ENCODE results near the gene PPP2R5A. TPM values are rescaled to one million over a fixed set of nuclear protein-coding genes. Genes with fewer than 3 reads are reported as not detected.
"Not testable (repeated sequence)": the region's sequence is repeated elsewhere in the genome, so short reads cannot be mapped to it uniquely, and the experiment has no call there.

The PPP2R5A gene
- total RNA-seq, 1 donor from 2014 or later = 38.1 TPM

DNA sequence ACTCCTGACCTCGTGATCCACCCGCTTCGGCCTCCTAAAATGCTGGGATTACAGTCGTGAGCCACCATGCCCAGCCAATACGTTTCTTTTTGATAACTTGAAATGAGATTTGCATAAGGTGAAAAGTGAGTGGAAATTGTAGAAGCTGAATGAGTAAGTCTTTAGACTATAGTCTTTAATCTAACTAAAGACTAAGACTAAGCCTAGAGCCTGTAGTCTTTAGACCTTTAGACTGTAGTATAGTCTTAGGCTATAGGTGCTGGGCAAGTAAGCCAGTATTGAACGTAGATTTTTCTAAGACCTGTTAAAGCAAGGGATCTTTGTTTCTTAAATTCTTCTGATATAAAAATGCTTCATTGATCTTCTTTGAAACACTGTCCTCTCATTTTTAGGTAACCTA lies 12.1 kb downstream of the PPP2R5A start:
- no peak for DNase-seq (ENCODE audit: low spot score)

DNA sequence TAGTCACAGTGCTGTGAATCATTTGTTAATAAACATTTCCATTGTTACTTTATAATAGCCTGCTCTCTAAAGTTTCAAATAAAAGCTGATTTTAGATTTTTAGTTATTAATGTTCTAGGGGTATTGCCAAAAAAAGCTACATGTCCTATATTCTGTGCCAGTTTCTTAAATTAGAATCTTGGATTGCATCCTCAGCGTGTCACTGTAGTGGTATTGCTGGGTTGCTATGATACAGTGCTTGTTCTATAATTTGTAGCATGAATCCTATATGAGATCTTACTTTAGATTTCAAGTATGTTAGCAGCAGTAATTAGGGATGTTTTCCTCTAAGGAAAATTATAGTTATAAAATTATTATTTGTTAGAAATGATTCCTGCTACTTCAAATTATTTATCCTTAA lies 16.4 kb downstream of the PPP2R5A start:
- no peak for DNase-seq (ENCODE audit: low spot score)

DNA sequence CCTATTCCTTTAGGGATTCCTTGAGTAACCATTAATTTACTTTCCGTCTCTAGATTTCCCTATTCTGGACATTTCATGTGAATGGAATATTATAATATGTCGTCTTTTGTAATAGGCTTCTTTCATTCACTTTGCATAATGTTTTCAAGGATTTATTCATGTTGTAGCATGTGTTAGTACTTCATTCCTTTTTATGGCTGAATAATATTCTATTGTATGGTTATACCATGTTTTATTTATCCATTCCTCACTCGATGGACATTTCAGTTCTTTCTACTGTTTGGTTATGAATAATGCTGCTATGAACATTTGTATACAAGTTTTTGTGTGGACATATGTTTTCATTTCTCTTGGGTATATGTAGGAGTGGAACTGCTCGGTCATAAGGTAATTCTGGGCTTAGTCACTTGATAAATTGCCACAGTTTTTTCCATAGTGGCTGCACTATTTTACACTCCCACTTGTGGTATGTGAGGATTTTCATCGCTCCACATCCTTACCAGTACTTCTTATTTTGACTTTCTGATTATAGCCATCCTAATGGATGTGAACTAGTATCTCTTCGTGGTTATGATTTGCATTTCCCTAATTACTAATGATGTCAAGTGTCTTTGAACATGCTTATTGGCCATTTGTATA lies 17.7 kb downstream of the PPP2R5A start:
- DNase-seq (ENCODE audit: low spot score) = no peak

DNA sequence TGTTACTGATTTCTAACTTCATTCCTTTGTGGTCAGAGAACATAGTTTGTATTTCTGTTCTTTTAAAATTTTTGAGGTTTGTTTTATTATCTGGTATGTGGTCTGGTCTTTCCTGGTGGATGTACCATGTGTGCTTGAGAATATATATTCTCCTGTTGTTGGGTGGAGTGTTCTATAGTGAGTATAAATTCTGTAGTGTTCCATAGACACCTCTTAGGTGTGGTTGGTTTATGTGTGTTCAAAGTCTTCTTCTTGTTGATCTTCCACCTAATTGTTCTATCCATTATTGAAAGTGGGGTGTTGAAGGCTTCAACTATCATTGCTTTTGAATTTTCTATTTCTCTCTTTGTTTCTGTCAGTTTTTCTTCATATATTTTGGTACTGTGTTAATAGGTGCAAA lies 20.1 kb downstream of the PPP2R5A start:
- DNase-seq (ENCODE audit: low spot score) = no peak

DNA sequence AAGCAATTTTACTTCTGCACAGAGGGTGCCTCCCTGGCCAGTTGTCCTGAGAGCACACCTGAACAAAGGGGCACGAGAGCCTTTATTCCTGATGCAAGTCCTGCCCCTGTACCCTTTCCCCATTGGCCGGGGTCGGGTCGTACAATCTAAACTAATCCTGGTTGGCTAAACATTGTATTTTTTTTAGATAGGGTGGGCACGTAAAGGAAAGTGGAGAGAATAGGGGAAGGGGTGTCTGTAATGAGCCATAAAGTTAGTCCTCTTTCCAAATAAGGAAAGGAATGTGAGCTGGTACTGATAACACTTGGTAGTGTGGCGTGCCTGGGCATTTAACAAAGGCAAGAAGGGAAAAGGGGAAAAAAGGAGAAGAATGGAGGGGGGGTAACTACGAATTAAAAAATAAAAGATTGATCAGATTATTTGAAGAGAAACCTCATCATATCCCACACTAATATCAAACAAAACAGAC lies 20.8 kb downstream of the PPP2R5A start:
- DNase-seq (ENCODE audit: low spot score) = not testable (repeated sequence)

DNA sequence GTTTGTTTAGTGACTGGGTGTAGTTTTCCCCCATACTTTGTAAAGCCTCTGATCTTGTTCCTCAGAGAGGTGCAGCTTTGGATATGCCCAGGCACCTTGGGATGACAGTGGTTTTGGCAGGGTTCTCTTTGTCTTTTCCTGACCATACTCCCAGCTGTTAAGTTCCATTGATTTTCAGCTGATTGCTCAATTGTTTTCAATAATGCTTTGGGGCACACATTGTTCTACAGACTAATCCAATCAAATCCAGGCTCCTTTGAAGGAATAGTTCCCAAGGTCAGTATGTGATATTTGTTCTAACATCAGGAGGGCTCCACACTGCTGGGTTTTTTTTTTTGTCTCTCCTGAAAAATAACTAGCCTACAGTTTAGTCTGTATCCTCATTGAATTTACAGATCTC lies 24.8 kb downstream of the PPP2R5A start:
- DNase-seq (ENCODE audit: low spot score) = no peak

DNA sequence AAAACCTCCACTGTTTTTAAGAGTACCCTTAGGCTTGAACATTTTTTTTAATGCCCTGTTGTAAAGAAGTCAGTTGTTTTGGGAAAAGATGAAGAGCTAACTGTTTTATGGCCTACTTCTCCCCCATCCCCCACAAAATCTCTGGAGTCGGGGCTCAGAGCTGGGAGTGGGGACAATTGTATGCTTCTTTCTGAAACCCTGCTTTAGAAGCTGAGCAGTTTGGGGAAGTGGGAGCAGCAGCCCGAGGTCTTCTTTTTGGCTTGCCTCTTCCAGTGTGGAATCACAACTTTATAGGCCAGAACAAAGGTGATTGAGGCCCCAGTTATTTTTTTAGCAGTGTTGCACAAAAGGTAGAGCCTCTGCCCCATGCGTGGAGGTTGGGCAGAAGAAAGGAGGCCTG lies 25.2 kb downstream of the PPP2R5A start:
- no peak for DNase-seq (ENCODE audit: low spot score)

DNA sequence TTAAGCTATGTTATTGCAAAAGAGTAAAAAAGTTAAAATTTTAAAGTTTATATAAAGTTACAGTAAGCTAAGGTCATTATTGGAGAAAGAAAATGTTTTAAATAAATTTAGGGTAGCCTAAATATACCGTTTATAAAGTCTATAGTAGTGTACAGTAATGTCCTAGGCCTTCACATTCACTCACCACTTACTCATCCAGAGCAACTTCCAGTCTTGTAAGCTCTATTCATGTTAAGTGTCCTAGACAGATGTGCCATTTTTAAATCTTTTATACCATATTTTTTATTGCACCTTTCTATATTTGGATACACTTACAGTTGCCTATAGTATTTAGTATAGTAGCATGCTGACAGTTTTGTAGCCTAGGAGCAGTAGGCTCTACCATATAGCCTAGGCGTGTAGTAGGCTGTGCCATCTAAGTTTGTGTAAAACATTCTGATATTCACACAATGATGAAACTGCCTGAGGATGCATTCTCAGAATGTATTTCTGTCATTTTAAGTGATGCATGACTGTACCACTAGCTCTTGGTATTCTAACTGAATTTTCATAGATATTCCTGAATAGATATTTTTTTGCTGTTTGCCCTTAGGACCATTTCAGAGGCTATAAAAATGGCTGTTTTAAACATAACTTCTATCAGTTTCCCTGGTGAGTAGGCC lies 26.8 kb downstream of the PPP2R5A start:
- DNase-seq (ENCODE audit: low spot score) = no peak

DNA sequence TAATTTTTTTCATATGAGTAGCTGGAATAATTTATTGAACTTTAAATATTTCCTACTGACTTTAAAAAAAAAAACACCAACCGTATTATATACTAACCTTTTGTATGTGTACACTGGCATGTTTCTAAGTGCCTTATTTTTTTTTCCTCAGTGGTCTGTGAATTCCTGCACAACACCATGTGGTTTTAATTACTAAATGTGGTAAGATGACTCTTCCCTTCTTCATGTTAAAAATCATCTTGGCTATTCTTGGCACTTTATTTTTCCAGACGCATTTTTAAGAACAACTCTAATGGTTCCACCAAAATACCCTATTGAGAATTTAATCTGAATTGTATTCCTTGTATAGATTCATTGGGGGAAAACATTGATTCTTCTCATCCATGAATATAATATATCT lies 28.4 kb downstream of the PPP2R5A start:
- DNase-seq (ENCODE audit: low spot score) = no peak

DNA sequence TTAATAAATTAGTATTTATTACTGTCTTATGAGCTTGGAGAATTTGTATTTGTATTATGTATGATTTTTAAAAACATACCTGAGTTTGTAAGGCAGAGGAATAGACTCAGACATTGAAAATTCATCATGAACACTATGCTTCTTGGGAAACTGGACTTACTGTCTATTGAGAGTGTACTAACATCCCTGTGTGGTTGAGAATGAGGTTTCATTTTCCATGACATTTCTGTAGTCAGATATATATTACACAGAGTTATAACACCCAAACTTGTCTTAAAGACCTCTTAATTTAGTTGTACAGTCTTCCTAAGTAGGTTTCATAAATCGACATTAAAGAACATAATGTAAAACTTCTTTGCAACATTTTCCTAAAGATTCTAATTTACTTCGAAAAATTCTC lies 30.0 kb downstream of the PPP2R5A start:
- no peak for DNase-seq (ENCODE audit: low spot score)

DNA sequence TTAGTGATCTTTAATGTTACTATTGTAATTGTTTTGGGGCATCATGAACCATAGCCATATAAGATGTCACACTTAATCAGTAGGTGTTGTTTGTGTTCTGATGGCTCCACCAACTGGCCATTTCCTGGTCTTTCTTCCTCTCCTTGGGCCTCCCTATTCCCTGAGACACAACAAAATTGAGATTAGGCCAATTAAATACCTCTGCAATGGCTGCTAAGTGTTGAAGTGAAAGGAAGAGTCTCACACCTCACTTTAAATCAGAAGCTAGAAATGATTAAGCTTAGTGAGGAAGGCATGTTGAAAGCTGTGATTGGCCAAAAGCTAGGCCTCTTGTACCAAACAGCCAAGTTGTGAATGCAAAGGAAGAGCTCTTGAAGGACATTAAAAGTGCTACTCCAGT lies 30.7 kb downstream of the PPP2R5A start:
- DNase-seq (ENCODE audit: low spot score) = no peak

DNA sequence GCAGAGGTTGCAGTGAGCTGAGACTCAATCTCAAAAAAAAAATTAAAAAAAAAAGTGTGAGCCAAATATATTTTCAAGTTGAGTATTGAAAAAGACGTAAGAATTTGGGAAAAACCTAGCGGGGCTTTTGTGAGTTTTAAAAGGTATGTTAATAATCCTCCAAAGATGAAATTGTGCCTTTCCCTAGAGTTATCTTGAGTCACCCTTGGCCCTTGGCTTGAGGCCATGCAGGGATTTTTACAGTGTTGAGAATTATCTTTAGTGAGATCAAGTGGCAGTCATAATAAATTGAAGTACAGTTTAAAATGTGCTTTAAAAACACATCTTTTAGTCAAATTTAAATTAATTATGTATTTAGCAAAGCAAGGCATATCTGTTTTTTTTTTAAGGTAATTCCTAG lies 32.7 kb downstream of the PPP2R5A start:
- no peak for DNase-seq (ENCODE audit: low spot score)

DNA sequence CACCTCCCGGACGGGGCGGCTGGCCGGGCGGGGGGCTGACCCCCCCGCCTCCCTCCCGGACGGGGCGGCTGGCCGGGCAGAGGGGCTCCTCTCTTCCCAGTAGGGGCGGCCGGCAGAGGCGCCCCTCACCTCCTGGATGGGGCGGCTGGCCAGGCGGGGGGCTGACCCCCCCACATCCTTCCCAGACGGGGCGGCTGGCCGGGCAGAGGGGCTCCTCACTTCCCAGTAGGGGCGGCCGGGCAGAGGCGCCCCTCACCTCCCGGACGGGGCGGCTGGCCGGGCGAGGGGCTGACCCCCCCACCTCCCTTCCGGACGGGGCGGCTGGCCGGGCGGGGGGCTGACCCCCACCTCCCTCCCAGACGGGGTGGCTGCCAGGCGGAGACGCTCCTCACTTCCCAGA lies 35.8 kb downstream of the PPP2R5A start:
- not testable (repeated sequence) for DNase-seq (ENCODE audit: low spot score)

DNA sequence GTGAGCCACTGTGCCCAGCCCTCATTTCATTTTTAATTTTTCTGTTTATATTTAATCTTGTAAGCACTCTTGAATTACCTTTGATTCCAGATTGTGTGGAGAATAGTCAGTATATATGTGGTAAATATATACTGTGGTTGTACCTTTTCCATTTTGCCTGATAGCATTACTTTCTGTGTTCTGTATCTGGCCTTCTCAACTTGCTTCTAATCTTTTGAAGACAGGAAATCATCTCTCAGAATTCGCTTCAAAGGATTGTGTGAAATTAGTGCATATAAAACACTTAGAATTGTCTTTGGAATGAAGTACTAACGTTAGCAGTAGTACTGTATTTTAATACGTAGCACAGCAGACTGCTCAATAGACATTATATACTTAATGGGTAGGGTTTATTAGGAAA lies 37.9 kb downstream of the PPP2R5A start:
- DNase-seq (ENCODE audit: low spot score) = no peak

DNA sequence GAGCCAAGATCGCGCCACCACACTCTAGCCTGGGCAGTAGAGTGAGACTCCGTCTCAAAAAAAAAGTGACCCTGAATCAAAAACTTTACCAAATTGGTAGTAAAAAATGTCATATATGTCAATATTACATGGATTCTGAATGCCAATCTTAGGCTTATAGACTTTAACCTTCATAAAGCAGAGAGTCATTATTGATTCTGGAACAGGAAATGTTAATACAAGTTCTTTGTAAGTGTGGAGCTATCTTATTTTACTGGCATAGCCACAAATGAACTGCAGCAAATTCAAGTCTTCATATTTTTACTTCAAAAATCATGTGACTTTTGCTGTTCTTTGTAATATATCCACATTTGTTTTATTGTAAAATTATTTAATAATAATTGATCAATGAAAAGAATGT lies 41.3 kb downstream of the PPP2R5A start:
- no peak for DNase-seq (ENCODE audit: low spot score)

DNA sequence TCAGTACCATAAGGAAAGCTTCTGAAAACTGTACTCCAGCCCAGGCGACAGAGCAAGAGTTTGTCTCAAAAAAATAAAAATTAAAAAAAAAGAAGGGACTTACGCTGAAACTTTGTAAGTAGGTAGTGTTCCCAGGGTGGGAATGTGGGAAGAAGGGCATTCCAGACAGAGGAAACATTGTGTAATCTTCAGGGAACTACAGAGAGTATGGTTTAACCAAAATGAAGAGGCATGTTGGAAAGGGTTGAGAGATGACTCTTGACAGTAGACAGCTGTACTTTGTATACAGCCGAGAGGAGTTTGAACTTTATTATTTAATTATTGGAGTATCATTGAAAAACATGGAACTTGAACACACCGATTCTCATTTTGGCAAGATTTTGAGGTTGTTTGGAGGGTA lies 43.0 kb downstream of the PPP2R5A start:
- no peak for DNase-seq (ENCODE audit: low spot score)

DNA sequence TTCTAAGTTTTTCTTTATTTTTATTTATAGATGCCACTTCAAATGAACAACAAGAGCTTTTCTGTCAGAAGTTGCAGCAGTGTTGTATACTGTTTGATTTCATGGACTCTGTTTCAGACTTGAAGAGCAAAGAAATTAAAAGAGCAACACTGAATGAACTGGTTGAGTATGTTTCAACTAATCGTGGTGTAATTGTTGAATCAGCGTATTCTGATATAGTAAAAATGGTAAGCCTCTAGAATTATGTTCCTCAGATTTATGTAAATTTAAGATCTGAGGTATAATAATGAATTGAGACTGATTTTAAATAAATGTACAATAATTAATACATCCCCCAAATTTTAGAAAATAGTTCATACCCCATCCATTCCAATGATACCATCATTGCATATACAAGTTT lies 43.9 kb downstream of the PPP2R5A start:
- no peak for DNase-seq (ENCODE audit: low spot score)

DNA sequence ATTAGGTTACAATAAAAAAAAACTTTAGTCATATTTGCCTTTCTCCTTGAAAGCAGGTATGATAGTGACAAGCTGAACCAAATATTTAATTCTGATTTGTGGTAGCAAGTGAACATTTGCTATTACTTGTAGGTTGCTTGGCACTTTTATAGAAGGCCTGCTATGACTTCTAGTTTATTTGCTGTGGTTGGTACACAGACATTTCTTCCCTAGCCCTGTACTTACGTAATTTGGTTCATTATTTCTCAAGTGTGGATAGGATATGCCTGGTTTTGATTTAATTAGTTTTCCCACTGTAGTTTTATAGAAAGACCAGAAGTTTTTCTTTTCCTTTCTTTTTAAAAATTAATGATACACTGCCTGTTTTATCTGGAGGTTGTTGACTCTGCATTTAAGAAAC lies 55.9 kb downstream of the PPP2R5A start:
- no peak for DNase-seq (ENCODE audit: low spot score)

DNA sequence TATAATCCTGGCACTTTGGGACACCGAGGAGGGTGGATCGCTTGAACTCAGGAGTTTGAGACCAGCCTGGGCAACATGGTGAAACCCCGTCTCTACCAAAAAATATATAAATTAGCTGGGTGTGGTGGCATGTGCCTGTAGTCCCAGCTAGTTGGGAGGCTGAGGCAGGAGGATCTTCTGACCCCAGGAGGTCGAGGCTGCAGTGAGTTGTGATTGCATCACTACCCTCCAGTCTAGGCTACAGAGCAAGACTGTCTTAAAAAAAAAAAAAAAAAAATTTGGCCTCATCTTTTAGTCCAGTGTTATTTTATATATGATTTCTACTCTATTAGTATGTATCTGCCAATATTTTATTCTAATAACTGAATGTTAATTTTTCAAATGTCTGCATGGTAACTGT lies 59.7 kb downstream of the PPP2R5A start:
- DNase-seq (ENCODE audit: low spot score) = no peak

DNA sequence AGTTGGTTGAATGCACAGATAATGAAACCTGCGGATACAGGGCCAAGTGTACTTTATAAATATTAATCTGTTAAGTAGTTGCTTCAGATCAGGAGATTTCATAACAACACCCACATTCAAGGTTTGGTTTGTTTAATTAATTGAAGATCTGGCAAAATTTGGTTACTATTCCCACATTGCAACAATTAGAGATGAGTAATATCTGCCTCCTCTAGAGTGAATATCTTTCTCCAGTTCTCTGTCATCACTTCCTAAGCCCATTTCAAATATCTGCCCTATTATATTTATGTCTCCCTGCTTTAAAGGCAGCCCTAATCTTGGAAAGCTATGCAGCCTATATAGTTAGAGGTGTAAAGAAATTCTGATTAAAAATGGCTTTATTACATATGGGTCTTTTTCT lies 61.4 kb downstream of the PPP2R5A start:
- DNase-seq (ENCODE audit: low spot score) = no peak

DNA sequence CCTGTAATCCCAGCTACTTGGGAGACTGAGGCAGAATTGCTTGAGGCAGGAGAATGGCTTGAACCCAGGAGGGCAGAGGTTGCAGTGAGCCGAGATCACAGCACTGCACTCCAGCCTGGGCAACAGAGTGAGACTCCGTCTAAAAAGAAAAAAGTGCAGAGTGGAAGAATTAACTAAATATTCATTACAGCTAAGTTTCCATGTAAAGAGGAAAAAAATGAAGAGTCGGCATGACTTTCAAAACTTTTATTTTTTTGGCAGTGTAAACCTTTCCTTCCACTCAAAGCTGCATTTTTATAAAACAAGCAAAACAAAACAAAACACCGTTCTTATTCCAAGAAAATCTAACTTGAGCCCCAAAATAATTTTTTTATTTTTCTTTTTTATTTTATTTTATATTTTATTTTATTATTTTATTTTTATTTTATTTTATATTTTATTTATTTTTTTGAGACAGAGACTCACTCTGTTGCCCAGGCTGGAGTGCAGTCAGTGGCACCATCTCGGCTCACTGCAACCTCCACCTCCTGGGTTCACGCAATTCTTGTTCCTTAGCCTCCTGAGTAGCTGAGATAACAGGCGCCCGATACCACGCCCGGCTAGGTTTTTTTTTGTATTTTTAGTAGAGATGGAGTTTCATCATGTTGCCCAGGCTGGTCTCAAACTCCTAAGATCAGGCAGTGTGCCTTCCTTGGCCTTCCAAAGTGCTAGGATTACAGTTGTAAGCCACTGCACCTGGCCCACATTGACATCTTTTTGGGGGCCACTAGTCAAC lies 66.6 kb downstream of the PPP2R5A start:
- no peak for DNase-seq (ENCODE audit: low spot score)

DNA sequence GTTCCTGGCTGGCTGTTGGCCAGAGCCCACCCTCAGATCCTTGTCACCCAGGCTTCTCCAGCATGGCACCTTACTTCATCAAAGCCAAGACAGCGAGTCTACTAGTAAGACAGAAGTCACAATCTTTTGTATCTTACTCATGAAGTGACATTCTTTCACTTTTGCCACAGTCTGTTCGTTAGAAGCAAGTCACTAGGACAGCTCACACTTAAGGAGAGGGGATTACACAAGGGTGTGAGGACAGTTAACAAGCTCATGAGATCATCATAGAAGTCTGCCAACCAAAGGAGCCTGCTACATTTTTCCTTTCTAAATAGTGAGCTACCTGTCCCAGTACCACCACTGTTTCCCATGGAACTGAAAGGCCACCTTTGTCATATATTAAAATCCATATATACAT lies 68.0 kb downstream of the PPP2R5A start:
- DNase-seq (ENCODE audit: low spot score) = no peak

DNA sequence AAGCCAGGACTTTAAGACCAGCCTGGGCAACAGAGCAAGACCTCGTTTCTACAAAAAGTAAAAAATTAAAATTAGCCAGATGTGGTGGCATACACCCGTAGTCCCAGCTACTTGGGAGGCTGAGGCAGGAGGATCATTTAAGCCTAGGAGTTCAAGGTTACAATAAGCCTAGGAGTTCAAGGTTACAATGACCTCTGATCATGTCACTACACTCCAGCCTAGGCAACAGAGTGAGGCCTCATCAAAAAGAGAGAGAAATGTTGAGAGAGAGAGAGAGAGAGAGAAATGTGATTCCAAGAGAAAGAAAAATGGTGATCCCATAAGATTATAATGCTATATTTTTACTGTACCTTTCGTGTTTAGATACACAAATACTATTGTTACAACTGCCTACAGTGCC lies 69.3 kb downstream of the PPP2R5A start:
- DNase-seq (ENCODE audit: low spot score) = no peak

All from ureter (tissue), 1 donor.